SIG-M5 treated with dmso at 0.1 percent for 504 hours (cell line): Measurements from ENCODE around the gene ZNF680.
"Not testable (repeated sequence)": the region's sequence is repeated elsewhere in the genome, so short reads cannot be mapped to it uniquely, and the experiment has no call there.

Source experiments
- DNase-seq: peaks from one replicate; lab custom pipeline; 2025; ENCODE audit not compliant: unreplicated experiment; lab: John Stamatoyannopoulos, UW

ZNF680 gene

DNA sequence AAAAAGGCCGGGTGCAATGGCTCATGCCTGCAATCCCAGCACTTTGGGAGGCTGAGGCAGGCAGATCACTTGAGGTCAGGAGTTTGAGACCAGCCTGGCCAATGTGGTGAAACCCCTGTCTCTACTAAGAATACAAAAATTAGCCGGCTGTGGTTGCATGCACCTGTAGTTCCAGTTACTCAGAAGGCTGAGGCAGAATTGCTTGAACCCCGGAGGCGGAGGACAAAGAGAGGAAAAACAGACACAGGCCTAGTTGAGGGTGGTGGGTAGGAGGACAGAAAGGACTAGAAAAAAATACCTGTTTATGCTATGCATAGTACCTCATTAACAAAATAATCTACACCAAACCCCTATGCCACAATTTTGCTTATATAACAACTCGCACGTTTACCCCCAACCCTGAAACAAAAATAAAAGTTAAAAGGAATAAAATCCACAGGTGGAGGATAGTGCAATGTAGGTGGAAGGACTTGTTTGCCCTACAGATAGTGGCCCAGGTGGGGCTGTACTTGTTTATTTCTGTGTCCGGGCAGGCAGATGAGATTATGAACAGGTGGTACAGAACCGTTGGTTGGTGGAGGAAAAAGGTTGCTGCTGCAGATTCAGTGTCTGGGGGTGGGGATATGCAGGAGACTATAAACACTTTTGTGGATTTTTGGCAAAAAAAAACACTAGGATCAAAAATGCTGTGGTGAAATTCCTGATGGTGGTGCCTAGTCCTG is 5.1 kb downstream of the ZNF680 start:
- DNase-seq: no peak

DNA sequence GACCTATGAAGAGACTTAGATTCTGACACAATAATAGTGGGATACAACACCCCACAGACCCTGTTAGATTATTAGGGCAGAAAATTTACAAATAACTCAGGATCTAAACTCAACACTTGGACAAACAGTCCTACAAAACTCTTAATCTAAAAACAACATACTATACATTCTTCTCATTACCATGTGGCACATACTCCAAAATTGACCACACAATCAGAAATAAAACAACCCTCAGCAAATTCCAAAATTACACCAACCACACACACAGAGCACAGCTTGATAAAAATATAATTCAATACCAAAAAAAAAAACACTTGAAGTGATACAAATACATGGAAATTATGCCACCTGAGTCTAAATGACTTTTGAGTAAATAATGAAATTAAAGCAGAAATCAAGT is 7.8 kb downstream of the ZNF680 start:
- no peak for DNase-seq

DNA sequence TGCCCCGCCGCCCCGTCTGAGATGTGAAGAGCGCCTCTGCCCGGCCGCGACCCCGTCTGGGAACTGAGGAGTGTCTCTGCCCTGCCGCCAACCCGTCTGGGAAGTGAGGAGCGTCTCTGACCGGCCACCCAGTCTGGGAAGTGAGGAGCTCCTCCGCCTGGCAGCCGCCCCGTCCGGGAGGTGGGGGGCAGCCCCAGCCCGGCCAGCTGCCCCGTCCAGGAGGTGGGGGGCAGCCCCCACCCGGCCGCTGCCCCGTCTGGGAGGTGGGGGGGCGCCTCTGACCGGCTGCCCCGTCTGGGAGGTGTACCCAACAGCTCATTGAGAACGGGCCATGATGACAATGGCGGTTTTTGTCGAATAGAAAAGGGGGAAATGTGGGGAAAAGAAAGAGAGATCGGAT is 8.7 kb downstream of the ZNF680 start:
- not testable (repeated sequence) for DNase-seq

DNA sequence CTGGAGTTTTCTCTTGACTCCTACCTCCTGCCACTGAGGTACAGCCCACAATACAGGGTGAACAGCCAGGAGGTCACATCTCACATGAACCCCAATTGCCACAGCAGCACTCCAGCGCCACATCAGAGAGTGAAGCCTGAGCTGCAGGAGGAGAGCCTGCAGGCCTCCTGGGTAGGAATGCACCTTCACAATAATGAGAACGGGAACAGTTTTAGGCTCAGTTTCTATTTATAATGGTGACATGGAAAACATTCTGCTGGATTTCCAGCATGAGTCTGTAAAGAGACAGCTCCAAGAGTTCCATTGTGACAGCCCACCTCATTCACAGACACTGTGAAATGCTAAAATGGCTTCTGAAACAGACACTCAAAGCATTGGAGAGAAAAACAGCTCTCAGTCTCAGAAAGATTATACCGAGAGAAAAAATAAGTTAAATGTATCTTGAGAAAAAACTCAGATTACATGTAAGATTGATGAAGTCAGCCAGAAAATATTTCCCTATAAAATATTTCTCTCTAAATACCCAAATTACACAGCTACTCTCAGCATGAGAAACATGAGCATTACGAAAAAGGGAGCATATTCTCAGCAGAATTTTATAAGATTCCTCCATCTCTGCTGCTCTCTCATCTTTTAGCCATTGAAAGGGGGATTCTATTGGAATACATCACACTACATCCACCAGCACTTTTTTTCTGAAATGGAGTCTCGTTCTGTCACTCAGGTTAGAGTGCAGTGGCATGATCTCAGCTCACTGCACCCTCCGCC is 11.3 kb downstream of the ZNF680 start:
- no peak for DNase-seq

DNA sequence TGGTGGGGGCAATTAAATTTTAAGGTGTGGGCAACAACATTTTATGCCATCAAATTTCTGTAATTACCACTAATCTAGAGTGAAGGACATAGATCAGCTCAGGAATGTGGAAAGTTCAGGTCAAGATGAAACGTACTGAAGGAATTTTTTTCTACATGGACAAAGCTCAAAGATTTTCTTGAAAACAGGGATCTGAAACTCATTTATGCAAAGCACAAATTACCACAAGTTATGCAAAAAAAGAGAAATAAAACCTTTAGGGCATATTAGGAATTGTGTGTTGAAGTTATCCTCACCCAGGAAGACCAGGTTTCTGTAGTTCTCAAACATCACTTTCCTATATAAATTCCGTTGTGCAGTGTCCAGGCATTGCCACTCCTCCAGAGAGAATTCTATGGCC is 18.9 kb downstream of the ZNF680 start:
- DNase-seq: no peak

DNA sequence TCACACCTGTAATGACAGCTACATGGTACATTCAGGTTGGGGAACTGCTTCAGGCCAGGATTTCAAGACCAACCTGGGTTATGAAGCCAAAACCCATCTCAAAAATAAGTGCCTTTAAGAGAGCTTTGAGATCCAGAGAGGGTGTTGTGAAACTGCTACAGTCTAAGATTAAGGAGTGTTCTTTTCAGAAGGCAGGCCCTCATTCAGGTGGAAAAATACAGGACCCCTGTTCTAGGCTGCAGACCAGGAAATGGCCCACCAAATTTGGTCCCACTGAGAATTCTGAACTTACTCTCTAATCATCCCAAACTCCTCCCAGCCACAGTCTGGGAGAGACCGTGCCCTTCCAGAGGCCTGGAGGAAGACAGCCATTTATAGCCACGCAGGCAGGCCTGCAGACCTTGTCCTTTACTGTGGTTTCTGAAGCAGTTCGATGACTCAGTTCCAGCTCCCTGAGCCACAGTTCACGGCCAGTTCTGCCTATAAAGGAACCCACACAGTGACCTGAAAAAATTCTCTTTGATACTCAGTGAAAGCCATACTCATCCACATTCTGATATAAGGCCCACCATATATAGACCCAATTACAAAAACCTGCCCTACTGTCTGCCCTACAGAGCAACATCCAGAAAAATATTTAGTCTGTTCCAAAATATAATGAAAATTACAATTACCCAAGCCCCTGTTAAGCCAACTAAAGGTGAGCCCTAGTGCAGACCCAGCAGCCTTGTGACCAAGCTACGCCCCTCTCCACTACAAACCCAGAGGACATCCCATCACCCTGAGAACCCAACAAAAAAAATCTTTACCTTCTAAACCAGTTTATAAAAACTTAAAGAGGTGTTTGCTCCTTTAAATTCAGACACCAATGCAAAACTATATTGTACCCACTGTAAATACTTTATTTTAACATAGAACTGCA is 21.2 kb downstream of the ZNF680 start:
- no peak for DNase-seq

DNA sequence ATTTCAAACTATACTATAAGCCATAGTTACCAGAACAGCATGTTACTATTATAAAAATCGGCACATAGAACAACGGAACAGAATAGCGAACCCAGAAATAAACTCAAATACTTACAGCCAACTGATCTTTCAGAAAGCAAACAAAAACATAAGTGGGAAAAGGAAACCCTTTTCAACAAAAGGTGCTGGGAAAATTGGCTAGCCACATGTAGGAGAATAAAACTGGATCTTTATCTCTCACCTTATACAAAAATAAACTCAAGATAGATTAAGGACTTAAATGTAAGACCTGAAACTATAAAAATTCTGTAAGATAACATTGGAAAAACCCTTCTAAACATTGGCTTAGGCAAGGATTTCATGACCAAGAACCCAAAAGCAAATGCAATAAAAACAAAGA is 29.1 kb downstream of the ZNF680 start:
- no peak for DNase-seq

DNA sequence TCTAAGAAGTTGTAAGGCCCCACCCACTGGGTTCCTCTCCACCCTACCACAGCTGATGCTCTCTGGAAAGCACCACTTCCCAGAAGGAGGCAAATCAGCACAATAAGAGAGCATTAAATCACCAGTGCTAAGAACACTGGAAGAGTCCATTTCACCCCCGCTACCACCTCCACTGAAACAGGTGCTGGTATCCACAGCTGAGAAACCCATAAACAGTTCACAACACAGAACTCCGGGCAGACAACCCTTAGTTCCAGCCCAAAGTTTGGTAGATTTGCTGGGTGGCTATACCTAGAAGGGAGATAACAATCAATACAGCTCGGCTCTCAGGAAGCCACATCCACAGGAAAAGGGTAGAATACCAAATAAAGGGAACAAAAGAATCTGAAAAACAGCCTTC is 34.1 kb downstream of the ZNF680 start:
- no peak for DNase-seq

DNA sequence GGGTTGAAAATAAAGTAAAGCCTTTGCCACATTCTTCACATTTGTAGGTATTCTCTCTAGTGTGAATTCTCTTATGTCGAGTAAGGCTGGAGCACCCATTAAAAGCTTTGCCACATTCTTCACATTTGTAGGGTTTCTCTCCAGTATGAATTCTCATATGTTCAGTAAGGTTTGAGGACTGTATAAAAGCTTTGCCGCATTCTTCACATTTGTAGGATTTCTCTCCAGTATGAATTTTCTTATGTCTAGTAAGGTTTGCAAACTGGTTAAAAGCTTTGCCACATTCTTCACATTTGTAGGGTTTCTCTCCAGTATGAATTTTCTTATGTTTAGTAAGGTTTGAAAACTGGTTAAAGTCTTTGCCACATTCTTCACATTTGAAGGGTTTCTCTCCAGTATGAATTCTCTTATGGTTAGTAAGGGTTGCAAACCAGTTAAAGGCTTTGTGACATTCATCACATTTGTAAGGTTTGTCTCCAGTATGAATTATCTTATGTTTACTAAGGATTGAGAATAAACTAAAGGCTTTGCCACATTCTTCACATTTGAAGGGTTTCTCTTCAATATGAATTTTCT is 41.4 kb downstream of the ZNF680 start:
- no peak for DNase-seq

DNA sequence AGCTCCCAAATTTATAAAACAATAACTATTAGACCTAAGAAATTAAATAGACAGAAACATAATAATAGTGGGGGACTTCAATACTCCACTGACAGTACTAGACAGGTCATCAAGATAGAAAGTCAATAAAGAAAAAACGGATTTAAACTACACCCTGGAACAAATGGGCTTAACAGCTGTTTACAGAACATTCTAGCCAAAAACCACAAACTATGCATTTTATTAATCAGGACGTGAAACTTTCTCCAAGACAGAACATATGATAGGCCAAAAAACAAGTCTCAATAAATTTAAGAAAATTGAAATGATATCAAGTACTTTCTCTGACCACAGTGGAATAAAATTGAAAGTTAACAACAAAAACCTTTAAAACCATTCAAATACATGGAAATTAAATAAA is 46.4 kb downstream of the ZNF680 start:
- DNase-seq: no peak

DNA sequence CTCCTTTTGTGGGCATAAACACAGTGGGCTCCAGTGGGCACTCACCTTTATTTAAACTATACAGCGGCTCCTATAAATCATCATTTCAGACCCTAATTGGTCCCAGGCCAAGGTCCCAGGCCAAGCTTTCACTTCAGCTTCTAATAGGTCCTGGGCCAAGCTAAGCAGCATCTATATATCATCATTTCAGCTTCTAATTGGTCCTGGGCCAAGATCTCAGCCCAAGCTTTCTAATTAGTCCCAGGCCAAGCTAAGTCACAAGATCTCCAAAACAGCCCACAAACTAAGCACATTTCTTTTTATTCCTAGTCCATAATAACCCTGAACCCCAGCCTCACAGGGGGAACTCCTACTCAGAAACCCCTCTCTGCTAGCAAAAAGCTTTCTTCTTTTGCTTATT is 47.1 kb downstream of the ZNF680 start:
- no peak for DNase-seq

DNA sequence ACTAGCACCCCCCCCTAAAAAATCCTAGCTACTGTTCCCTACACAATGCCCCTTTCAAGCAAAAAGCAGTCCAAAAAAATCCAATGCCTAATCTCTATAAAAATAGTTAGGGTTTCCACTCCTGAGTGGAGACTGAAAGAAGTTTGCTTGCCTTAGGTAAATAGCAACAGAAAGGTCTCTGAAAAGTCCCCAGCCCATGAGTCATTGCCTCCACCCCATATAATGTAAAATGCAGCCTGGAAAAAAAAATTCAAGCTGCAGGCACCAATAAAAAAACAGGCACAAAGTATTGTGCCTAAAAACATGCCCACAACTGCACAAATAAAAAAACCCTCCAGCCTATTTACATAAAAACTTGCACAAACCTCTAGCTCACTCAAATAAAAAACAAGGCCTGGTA is 47.5 kb downstream of the ZNF680 start:
- no peak for DNase-seq

DNA sequence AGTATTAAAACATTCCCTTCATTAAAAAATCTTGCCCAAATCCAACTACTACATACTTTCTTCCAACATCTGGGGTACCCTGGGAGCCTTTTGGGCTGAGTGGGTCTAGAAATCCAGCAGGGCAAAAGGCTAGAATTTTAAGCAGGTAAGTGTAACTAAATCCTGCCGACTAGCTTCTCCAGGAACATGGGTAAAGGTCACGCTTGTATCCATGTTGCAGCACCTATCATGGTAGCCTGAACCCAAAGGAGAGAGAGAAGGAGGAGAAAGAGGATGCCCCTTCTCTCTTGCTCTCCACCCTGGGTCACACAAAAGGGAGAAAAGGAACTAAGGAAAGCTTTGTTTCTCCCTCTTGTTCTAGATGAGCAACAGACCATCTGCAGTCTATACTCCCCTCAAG is 53.3 kb downstream of the ZNF680 start:
- DNase-seq: no peak

DNA sequence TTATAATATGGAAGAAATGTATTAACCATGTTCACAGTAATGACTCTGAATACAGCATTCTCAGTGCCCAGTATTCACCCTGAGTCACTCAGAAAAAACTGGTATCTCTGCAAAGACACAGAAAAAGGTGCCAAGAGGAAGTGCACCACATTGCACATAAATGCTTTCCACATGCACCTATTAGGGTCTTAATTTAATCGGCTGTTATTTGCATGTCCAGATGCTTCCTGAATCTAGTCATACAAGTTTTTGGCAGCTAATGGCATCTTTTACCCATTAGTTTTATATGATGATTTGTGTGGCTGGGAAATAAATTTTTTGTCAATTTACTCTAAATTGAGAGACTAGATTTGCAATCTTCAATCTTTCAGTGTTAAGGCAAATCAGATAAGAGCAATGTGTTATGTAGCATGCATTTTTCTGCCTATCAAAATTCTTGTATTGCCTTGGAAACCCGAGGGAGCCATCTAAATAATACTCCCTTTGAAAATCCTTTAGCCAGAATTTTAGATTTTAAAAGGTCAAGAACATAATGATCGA is 58.2 kb downstream of the ZNF680 start:
- DNase-seq: no peak

DNA sequence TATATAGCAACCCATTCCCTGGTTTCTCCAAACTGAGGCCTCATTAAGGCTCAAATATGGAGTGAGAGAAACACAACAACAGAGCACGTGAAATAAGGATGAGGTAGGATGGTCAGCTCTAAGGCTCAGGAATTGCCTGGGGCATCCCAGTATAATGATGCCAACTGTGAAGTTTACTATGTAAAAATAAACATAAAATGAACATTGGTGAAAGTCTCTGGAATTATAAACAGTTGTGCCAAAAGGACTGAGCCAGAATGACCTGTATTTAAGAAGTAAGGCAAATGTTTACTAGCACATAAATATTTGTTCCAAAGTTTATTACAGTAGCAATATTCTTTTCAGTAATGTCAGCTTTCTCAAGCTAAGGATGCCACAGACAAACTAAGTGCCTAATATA is 64.6 kb downstream of the ZNF680 start:
- no peak for DNase-seq

DNA sequence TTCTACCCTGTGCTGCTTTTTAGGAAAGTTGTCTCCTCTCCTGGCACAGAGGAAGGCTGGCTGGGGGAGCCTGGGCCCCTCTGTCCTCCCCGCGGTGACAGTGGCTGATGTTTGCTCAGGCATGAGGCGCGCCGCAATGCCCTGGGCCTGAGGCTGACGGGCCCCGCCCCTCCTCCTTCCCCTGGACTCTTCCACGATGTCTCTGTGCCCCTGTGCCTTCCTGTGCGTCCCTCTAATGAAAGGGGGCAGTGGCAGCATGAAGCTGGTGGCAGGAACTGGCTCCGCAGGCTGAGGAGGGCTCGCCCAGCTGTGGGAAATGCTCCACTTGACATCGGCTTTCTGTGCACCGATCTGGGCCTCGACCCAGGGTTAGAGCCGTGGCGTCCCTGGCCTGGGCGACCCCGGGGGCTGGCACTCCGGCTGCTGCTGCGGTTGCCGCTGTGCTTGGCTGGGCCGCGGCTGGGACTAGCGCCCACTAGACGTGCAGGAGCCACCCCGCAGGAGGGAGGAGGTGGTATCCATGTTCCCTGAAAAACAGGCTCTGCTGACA is 67.9 kb downstream of the ZNF680 start:
- DNase-seq: no peak

DNA sequence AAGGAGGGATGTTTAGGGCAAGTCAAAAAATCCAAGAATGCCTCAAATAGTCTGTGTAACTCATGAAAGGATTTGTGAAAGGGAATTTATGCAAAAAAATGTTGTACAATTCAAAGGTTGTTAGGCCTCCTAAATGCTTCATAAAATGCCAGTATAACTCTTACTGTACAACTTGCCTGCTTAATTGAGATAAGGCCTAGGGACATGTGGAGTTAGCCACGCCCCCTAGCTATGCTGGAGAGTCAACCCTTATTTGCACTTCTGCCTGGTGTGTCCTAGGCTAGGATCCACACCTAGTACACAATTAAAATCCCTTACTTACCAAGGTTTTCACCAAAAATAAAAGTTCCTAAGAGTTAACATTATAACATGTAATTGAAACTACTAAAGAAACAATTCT is 77.2 kb downstream of the ZNF680 start:
- DNase-seq: no peak
